K562 (cell line): Measurements from ENCODE around the gene UBXN2A. TPM values are rescaled to one million over a fixed set of nuclear protein-coding genes. Genes with fewer than 3 reads are reported as not detected.

Experiments
- ARID3A ChIP-seq: IDR thresholded peaks from 2 replicates; pipeline ENCODE4 v1.6.1; 2012; ENCODE audit warnings: low read depth, low read length, improper control_type of control experiment, borderline replicate concordance
- CAMTA2 ChIP-seq: fragments of 250-450 bp; sonication (Bioruptor Pico); conservative IDR thresholded peaks from 2 replicates; pipeline ENCODE4 v1.5.1; 2022
- DPF2 ChIP-seq: fragments of 450-650 bp; IDR thresholded peaks from 2 replicates; pipeline ENCODE4 v1.6.1; 2016
- GTF2E2 ChIP-seq: fragments of 200-800 bp; sonication (Bioruptor generic); IDR thresholded peaks from 2 replicates; pipeline ENCODE4 v1.6.1; 2016; ENCODE audit warnings: missing genetic modification characterization, missing compliant biosample characterization
- IRF1 ChIP-seq: sonication (generic); formaldehyde crosslinking; IDR thresholded peaks from 2 replicates; pipeline ENCODE4 v1.8.0; 2022; ENCODE audit warnings: missing genetic modification reagents, mild to moderate bottlenecking, borderline replicate concordance
- IRF9 ChIP-seq: fragments of 450-650 bp; IDR thresholded peaks from 2 replicates; pipeline ENCODE4 v1.6.1; 2016; ENCODE audit warnings: missing biosample characterization, missing genetic modification characterization
- KDM2B ChIP-seq: fragments of 250-450 bp; sonication (Bioruptor Pico); IDR thresholded peaks from 2 replicates; pipeline ENCODE4 v1.8.0; 2021; ENCODE audit warnings: mild to moderate bottlenecking, moderate library complexity
- KLF6 ChIP-seq: fragments of 250-450 bp; sonication (Bioruptor Pico); IDR thresholded peaks from 2 replicates; pipeline ENCODE4 v1.4.0; 2020; ENCODE audit warnings: mild to moderate bottlenecking, moderate library complexity, borderline replicate concordance
- MITF ChIP-seq: IDR thresholded peaks from 2 replicates; pipeline ENCODE4 v1.6.1; 2014; ENCODE audit warnings: antibody characterized with exemption
- MYNN ChIP-seq, 2 experiments: sonication (generic); formaldehyde crosslinking in 1 of 2; IDR thresholded peaks; 2 replicates each; pipeline versions ENCODE4 v1.5.0 to v1.6.1; 2016 to 2020; ENCODE audit warnings: antibody characterized with exemption in 1 of 2, missing genetic modification reagents in 1 of 2
- NCOA4 ChIP-seq: fragments of 450-650 bp; IDR thresholded peaks from 2 replicates; pipeline ENCODE4 v1.6.1; 2018; ENCODE audit warnings: mild to moderate bottlenecking; ENCODE audit not compliant: partially characterized antibody
- NFE2L1 ChIP-seq: fragments of 450-650 bp; IDR thresholded peaks from 2 replicates; pipeline ENCODE4 v1.6.1; 2016; ENCODE audit warnings: missing genetic modification characterization, low read depth, mild to moderate bottlenecking, missing compliant biosample characterization, moderate library complexity, borderline replicate concordance
- NFIC ChIP-seq: fragments of 450-650 bp; IDR thresholded peaks from 2 replicates; pipeline ENCODE4 v1.6.1; 2017; ENCODE audit warnings: mild to moderate bottlenecking, inconsistent platforms
- NFXL1 ChIP-seq: fragments of 450-650 bp; formaldehyde crosslinking; IDR thresholded peaks from 2 replicates; pipeline ENCODE4 v1.4.0; 2021; ENCODE audit warnings: mild to moderate bottlenecking
- NONO ChIP-seq, 2 experiments: fragments of 200-400 bp in 1 of 2; fragments of 450-650 bp in 1 of 2; formaldehyde crosslinking in 1 of 2; IDR thresholded peaks; 2 replicates each; pipeline ENCODE4 v1.6.1; 2017; ENCODE audit warnings: low read depth in 2 of 2, mild to moderate bottlenecking in 2 of 2, moderate library complexity in 2 of 2, low read length in 1 of 2
- SFPQ ChIP-seq: fragments of 200-400 bp; formaldehyde crosslinking; IDR thresholded peaks from 2 replicates; pipeline ENCODE4 v1.6.1; 2017; ENCODE audit warnings: mild to moderate bottlenecking, low read depth, low read length, moderate library complexity
- SLC30A9 ChIP-seq: fragments of 250-450 bp; sonication (Bioruptor Pico); IDR thresholded peaks from 2 replicates; pipeline ENCODE4 v1.8.0; 2022; ENCODE audit warnings: mild to moderate bottlenecking, moderate library complexity
- TCFL5 ChIP-seq: fragments of 250-450 bp; sonication (Bioruptor Pico); conservative IDR thresholded peaks from 2 replicates; pipeline ENCODE4 v1.6.1; 2021; ENCODE audit warnings: mild to moderate bottlenecking, moderate library complexity, matching md5 sums
- polyA plus RNA-seq, 8 experiments: library from polyadenylated mRNA; depleted of rRNA in 4 of 8; stranded (reverse) in 5 of 8; unstranded in 3 of 8; fragments of >200 nt; fragmentation: Nextera tagmentation in 2 of 8; fragmentation: Illumina TruSeq in 1 of 8; extraction: Ambion mirVana in 2 of 8; extraction: Trizol in 1 of 8; gene quantifications; 2 replicates each; pipeline versions ENCODE4 v1.2.1 to v1.2.3, GENCODE V29; 2011 to 2014; ENCODE audit warnings: inconsistent platforms in 1 of 8, missing spikeins in 1 of 8
- total RNA-seq, 7 experiments: library from RNA; depleted of rRNA in 6 of 7; stranded (reverse); fragments of >200 nt in 6 of 7; fragmentation: Illumina TruSeq in 2 of 7; extraction: Trizol in 2 of 7; gene quantifications; 2 replicates each; pipeline versions ENCODE4 v1.2.1 to v1.2.3, GENCODE V29; 2011 to 2021; ENCODE audit warnings: low replicate concordance in 1 of 7

Gene UBXN2A
- total and polyA plus RNA-seq, 9 of the 15 experiments (the other 6 are each of a cell fraction or from before 2014, with no cell fraction given) = 3.4 to 25.6 (median 16.0) TPM

- TF ChIP-seq TCFL5 (CRISPR knock-in tag) = no peak
- no peak for TF ChIP-seq KDM2B (CRISPR knock-in tag)
- TF ChIP-seq SLC30A9 (CRISPR knock-in tag) = no peak
- no peak for TF ChIP-seq IRF9 (tag)
- TF ChIP-seq ARID3A = no peak
- peak; percentile 93 for TF ChIP-seq GTF2E2 (tag)
- TF ChIP-seq KLF6 (CRISPR knock-in tag) = no peak
- TF ChIP-seq IRF1 (CRISPR knock-in tag) = no peak
- TF ChIP-seq MYNN (IDR thresholded peaks at IDR 0.05) = no peak
- TF ChIP-seq MYNN (CRISPR knock-in tag; IDR thresholded peaks at IDR 0.05) = no peak
- TF ChIP-seq NFXL1 = no peak
- TF ChIP-seq CAMTA2 (CRISPR knock-in tag) = no peak
- TF ChIP-seq SFPQ = no peak
- TF ChIP-seq NCOA4 = no peak
- no peak for TF ChIP-seq NFE2L1
- TF ChIP-seq NONO (IDR thresholded peaks at IDR 0.05; ENCODE audit: low read depth in 2 of 2, low read length in 1 of 2) = peak; percentile 53 to 60; a peak in 2 of 4 replicates
- TF ChIP-seq DPF2 = 0 out of 2 replicates have a peak, but pooled peaks have one; percentile 17
- TF ChIP-seq MITF = no peak
- peak; percentile 41 for TF ChIP-seq NFIC
Measured at GRCh38 chr2:23939987-23940717, at the start of gene UBXN2A (continued).
